LNCAP (cell line): Measurements from ENCODE around the gene MYO5C.

Experiments
- TF ChIP-seq, protein P1 (sequence below): fragments of 450-650 bp; IDR thresholded peaks from 2 replicates; pipeline ENCODE4 v1.5.1; 2017; ENCODE audit warnings: mild to moderate bottlenecking

The MYO5C gene

DNA sequence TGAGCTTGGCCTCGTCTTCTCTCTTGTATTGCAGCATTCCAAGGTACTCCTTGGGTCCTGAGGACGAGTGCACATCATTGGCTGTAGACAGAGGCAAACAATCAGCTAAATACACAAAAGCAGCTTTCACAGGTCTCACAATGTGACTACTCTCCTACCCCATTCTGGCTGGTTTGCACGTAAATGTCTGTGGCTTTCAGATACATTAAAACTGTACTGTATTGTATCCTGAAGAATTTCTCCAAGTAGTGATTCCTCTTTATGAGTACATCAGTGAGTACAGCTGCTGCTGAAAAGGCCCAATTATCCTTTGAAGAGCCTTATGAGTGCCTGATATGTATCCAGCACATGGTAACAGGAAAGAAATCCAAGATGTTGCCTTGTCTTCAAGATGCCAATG lies 82.4 kb downstream of the MYO5C start:
- TF ChIP-seq, protein P1, sequence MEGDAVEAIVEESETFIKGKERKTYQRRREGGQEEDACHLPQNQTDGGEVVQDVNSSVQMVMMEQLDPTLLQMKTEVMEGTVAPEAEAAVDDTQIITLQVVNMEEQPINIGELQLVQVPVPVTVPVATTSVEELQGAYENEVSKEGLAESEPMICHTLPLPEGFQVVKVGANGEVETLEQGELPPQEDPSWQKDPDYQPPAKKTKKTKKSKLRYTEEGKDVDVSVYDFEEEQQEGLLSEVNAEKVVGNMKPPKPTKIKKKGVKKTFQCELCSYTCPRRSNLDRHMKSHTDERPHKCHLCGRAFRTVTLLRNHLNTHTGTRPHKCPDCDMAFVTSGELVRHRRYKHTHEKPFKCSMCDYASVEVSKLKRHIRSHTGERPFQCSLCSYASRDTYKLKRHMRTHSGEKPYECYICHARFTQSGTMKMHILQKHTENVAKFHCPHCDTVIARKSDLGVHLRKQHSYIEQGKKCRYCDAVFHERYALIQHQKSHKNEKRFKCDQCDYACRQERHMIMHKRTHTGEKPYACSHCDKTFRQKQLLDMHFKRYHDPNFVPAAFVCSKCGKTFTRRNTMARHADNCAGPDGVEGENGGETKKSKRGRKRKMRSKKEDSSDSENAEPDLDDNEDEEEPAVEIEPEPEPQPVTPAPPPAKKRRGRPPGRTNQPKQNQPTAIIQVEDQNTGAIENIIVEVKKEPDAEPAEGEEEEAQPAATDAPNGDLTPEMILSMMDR, result no peak

DNA sequence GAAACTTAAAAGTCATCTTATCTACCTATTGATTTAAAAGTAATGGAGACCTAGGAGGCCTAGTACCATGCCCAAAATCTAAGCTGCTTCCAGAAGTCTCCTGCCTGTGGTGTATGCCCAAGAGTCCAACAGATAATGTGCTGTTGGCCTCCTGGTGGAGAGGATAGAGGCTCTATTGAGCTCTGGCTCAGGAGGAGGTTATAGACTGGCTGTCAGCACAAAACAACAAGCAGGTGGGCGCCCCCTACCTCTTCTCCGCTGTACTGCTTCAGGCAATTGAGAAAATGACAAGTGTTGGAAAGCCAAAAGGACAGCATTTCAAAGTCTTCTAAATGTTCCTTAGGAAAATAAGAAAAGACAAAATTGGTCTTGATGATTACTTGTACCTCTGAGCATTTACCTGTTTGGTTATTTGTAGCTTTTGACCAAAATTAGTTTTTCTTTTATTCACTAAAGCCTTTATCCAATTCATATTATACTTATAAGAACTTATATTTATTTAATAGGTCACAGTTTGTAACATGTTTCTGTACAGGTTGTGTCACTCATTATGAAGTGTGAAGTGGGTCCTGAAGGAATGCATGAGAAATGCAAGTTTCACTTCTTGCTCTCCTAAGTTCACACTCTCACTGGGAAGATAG lies 87.2 kb downstream of the MYO5C start:
- TF ChIP-seq, protein P1, result peak; percentile 85

DNA sequence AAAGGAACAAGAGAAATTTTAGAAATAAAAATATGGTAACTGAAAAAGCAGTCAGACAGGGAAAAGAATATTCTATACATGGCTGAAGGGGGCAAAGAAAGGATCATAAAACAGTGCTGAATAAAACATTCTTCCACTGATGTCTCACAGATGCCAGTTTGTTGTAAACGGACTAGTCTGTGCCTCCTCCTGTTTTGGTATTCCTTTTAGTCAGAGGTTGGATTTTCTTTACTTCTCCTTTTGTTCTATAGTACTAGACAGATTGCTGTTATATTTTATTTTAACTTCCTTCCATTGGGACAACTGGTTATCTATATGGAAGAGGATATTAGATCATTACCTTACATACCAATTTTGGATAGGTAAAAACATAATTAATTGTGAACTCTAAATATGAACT lies 88.4 kb downstream of the MYO5C start:
- TF ChIP-seq, protein P1, result no peak

DNA sequence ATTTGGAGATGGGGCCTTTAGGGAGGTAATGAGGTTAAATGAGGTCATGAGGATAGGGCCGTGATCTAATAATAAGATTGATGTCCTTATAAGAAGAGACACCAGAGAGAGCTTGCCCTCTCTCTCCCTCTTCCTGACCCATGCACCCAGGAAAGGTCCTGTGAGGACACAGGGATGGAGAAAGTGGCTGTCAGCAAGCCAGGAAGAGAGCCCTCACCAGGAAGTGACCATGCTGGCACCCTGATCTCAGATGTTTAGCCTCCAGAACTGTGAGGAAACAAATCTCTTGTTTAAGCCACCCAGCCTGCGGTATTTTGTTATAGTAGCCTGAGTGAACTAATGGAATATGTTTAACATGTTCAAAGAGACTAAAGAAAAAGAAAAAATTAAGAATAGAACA lies 89.2 kb downstream of the MYO5C start:
- TF ChIP-seq, protein P1, result no peak

DNA sequence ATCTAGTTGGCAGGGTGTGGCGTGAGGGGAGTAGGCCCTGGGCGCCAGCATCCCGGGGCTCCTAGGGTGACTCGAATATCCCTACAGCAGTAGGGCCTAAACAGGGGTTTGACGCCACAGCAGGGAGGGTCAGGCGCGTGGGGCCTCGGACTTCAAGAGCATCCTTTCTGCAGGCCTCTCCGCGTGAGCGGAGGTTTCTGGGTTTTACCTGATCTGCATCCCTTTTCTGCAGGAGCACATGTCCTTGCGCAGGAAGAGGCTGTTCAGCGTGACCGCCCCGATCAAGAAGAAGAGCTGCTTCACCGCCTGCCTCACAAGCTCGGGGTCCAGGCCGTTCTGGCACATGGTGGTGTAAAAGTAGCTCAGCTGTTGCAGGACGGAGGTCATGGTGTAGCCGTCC lies 90.9 kb downstream of the MYO5C start:
- TF ChIP-seq, protein P1, result no peak

DNA sequence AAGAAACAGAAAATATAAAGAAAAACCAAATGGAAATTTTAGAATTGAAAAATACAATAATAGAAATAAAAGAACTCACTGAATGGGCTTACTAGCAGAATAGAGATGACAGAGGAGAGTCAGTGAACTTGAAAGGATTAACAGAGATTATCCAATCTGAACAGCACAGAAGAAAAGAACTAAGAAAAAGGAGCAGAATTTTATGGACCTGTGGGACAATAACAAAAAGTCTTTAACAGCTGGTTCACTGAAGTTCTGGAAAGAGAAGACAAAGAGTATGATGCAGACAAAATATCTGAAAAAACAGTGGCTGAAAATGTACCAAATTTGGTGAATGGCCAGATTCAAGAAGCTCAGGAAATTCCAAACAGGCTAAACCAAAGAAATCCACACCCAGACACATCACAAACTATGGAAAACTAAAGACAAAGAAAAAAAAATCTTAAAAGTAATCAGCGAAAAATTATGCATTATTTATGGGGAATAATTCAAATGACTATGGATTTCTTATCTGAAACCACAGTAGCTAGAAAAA lies 94.7 kb downstream of the MYO5C start:
- TF ChIP-seq, protein P1, result no peak

DNA sequence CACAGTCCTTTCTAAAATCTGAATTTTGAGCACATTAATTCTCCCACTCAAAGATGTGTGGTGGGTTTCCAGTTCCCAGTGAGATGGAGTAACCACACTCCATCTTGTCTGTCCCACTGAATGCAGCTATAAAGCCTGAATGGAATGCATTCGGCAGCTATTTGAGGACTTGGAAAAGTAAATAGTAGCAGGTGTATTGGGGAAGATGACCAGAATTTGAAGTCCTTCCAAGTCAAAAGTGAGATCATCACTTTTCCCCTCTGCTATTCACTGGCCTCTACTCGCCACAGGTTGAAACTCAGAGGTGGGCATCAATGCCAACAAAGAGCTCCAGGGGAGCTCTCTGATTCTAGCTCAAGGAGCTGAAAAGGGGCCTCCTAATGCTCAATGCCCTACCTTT lies 96.3 kb downstream of the MYO5C start:
- TF ChIP-seq, protein P1, result no peak

DNA sequence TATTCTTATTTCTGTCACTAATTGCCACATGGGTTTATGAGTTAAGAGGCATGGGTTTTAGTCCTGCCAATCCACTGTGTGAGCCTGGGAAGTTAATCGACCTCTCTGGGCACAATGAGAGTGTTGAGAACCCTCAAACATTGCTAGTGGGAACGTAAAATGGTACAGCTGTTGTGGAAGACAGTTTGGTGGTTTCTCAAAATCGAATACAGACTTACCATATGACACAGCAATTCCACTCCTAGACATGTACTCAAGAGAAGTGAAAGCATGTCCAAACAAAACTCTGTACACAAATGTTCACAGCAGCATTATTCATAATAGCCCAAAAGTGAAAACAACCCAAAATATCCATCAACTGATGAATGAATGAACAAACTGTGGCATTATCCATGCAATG lies 98.7 kb downstream of the MYO5C start:
- TF ChIP-seq, protein P1, result no peak
